ENCODE measurements around the gene BRDT. TPM values are rescaled to one million over a fixed set of nuclear protein-coding genes. Genes with fewer than 3 reads are reported as not detected.

The BRDT gene
- total RNA-seq, 2 donors from 2014 or later, result 0.68 TPM; not detected in 1

- H3K36me3 Mint-ChIP-seq (ENCODE audit: low read depth), result peaks cover 3% of the 10 kb centered on the region
- ATAC-seq, result no peak
- no peak overlapping the region for H3K4me3 Mint-ChIP-seq
Measured at GRCh38 chr1:92051948-92052347, 102.7 kb downstream of the BRDT start.

More at GRCh38 chr1:92051948-92052347, 102.7 kb downstream of the BRDT start:
- peaks cover 15% of the 10 kb centered on the region for H3K27me3 Mint-ChIP-seq
- H3K9me3 ChIP-seq (ENCODE audit: control insufficient read depth, low read length, poor library complexity, severe bottlenecking), result no peaks in the 10 kb centered on the region
- no peak for DNase-seq
- no peaks in the 10 kb centered on the region for H3K4me1 Mint-ChIP-seq
- H3K27ac Mint-ChIP-seq, result no peak overlapping the region

Other genes starting within 250 kb of the BRDT start
- gene TGFBR3, start 63.2 kb upstream of the BRDT start, total RNA-seq, result 10 to 100 TPM; 21.0 to 27.6 TPM
- not detected for gene EPHX4, start 80.6 kb downstream of the BRDT start, total RNA-seq
- gene SETSIP, start 126.0 kb downstream of the BRDT start, total RNA-seq, result not detected
- 1 to 10 TPM; 1.8 to 3.7 TPM for gene BTBD8, start 130.9 kb downstream of the BRDT start, total RNA-seq